GM12878 (cell line): ENCODE results near the gene FCAMR. TPM values are rescaled to one million over a fixed set of nuclear protein-coding genes. Genes with fewer than 3 reads are reported as not detected.

ENCODE experiments used
- ATAC-seq: fragments of 200-7000 bp; cut with Tn5 transposase; 3 replicates; pipeline ENCODE4 v1.9.1; 2020; ENCODE audit warnings: mild to moderate bottlenecking, moderate library complexity
- BruUV-seq: library from RNA; stranded (reverse); fragments of 400-500 nt; replicated peaks from 2 replicates; lab custom pipeline; 2021; lab: Mats Ljungman, UMichigan
- CTCF ChIA-PET: fragments of 300-600 bp; sonication (Branson Sonifier 250); formaldehyde crosslinking; extraction: SDS; loops from one replicate; lab custom pipeline; 2021; ENCODE audit warnings: inconsistent platforms; lab: Yijun Ruan, JAX
- POLR2A ChIA-PET: fragments of 350-600 bp; formaldehyde crosslinking; extraction: SDS; loops from one replicate; lab custom pipeline; 2021; ENCODE audit warnings: inconsistent platforms; lab: Charles Lee
- RAD21 ChIA-PET: fragments of 300-600 bp; sonication (Branson Sonifier 250); formaldehyde crosslinking; loops from one replicate; lab custom pipeline; 2023; ENCODE audit warnings: antibody characterized with exemption; ENCODE audit not compliant: unreplicated experiment; lab: Charles Lee
- SMC1A ChIA-PET: fragments of 300-600 bp; sonication (Branson Sonifier 250); formaldehyde crosslinking; loops from one replicate; lab custom pipeline; 2023; ENCODE audit not compliant: unreplicated experiment, uncharacterized antibody; lab: Charles Lee
- DNase-seq: peaks from one replicate; pipeline ENCODE4 v3.0.0-alpha.2; 2011; ENCODE audit warnings: low read depth, low spot score
- FAIRE-seq: peaks from 3 replicates; lab custom pipeline; 2011; peaks lifted over from hg19 to GRCh38; lab: Jason Lieb, UNC
- H2AFZ ChIP-seq: 2 replicates; pipeline ENCODE4 v1.6.0; 2011; ENCODE audit warnings: low read depth, low read length, control low read depth; ENCODE audit not compliant: control insufficient read depth
- H3K27ac ChIP-seq: 2 replicates; pipeline ENCODE4 v1.5.1; 2011; ENCODE audit warnings: control low read depth; ENCODE audit not compliant: control insufficient read depth, insufficient read depth
- H3K27me3 ChIP-seq, 2 experiments: replicated peaks in 1 of 2; 2 replicates each; pipeline versions ENCODE4 v1.6.0 to v1.6.1; 2011; ENCODE audit warnings: low read length in 1 of 2; ENCODE audit not compliant: control insufficient read depth in 2 of 2, insufficient read depth in 2 of 2
- H3K36me3 ChIP-seq, 2 experiments: 2 replicates each; pipeline ENCODE4 v1.5.1; 2011; ENCODE audit warnings: low read length in 1 of 2; ENCODE audit not compliant: control insufficient read depth in 2 of 2, insufficient read depth in 2 of 2
- H3K4me1 ChIP-seq: 2 replicates; pipeline ENCODE4 v1.6.1; 2011; ENCODE audit warnings: mild to moderate bottlenecking, low read length, moderate library complexity, mixed read lengths; ENCODE audit not compliant: control insufficient read depth, insufficient read depth
- H3K4me2 ChIP-seq: 2 replicates; pipeline ENCODE4 v1.6.0; 2011; ENCODE audit warnings: control low read depth; ENCODE audit not compliant: control insufficient read depth, insufficient read depth
- H3K4me3 ChIP-seq: fragments of 200-600 bp; sonication (generic); 2 replicates; pipeline ENCODE4 v1.5.1; 2016
- H3K79me2 ChIP-seq: 2 replicates; pipeline ENCODE4 v1.6.0; 2011; ENCODE audit warnings: low read length; ENCODE audit not compliant: control insufficient read depth, insufficient read depth
- H3K9ac ChIP-seq: 2 replicates; pipeline ENCODE4 v1.8.0; 2011; ENCODE audit warnings: low read length, control low read depth, mixed read lengths; ENCODE audit not compliant: control insufficient read depth, insufficient read depth
- H3K9me3 ChIP-seq: replicated peaks from 3 replicates; pipeline ENCODE4 v1.5.1; 2011; ENCODE audit warnings: mild to moderate bottlenecking, low read length; ENCODE audit not compliant: control insufficient read depth, insufficient read depth
- H4K20me1 ChIP-seq: 2 replicates; pipeline ENCODE4 v1.6.0; 2011; ENCODE audit not compliant: control insufficient read depth, insufficient read depth
- BCL3 ChIP-seq: IDR thresholded peaks from 2 replicates; pipeline ENCODE4 v1.6.1; 2011; ENCODE audit warnings: borderline replicate concordance, low read depth, mild to moderate bottlenecking, moderate library complexity, low read length; ENCODE audit not compliant: insufficient read depth, poor library complexity, severe bottlenecking
- BMI1 ChIP-seq: fragments of 450-650 bp; IDR thresholded peaks from 2 replicates; pipeline ENCODE4 v1.6.1; 2016; ENCODE audit warnings: mild to moderate bottlenecking, moderate library complexity, borderline replicate concordance
- CHD4 ChIP-seq: fragments of 200-600 bp; sonication (generic); IDR thresholded peaks from 2 replicates; pipeline ENCODE4 v1.6.1; 2016; ENCODE audit warnings: mild to moderate bottlenecking
- CTCF ChIP-seq, 3 experiments: IDR thresholded peaks in 2 of 3; conservative IDR thresholded peaks in 1 of 3; 2 replicates each; pipeline ENCODE4 v1.5.1; 2011; ENCODE audit warnings: low read depth in 3 of 3, low read length in 3 of 3, mild to moderate bottlenecking in 3 of 3, control low read depth in 2 of 3, moderate library complexity in 2 of 3, inconsistent platforms in 1 of 3, mixed read lengths in 1 of 3; ENCODE audit not compliant: control insufficient read depth in 2 of 3, insufficient read depth in 1 of 3; ENCODE audit errors: extremely low read depth in 1 of 3
- FOXM1 ChIP-seq: IDR thresholded peaks from 2 replicates; pipeline ENCODE4 v1.6.1; 2012; ENCODE audit warnings: low read depth, mild to moderate bottlenecking, inconsistent platforms, low read length, moderate library complexity
- GATAD2B ChIP-seq: fragments of 450-650 bp; conservative IDR thresholded peaks from 2 replicates; pipeline ENCODE4 v1.6.1; 2017; ENCODE audit warnings: low read depth, mild to moderate bottlenecking, moderate library complexity
- MYC ChIP-seq: IDR thresholded peaks from 2 replicates; pipeline ENCODE4 v1.6.1; 2011; ENCODE audit warnings: mild to moderate bottlenecking, low read length, moderate library complexity, inconsistent platforms; ENCODE audit not compliant: insufficient read depth, insufficient replicate concordance, insufficient read length, severe bottlenecking
- RAD21 ChIP-seq: IDR thresholded peaks from 2 replicates; pipeline ENCODE4 v1.6.1; 2011; ENCODE audit warnings: mild to moderate bottlenecking, low read depth, low read length, moderate library complexity; ENCODE audit not compliant: insufficient read depth
- RBBP5 ChIP-seq: fragments of 200-600 bp; sonication (generic); conservative IDR thresholded peaks from 2 replicates; pipeline ENCODE4 v1.6.1; 2016
- RFX5 ChIP-seq: IDR thresholded peaks from 2 replicates; pipeline ENCODE4 v1.6.1; 2011; ENCODE audit warnings: low read depth, low read length, improper control_type of control experiment
- RUNX3 ChIP-seq: IDR thresholded peaks from 2 replicates; pipeline ENCODE4 v1.6.1; 2012; ENCODE audit warnings: low read length, inconsistent platforms
- YBX1 ChIP-seq: fragments of 450-650 bp; IDR thresholded peaks from 2 replicates; pipeline ENCODE4 v1.6.1; 2016; ENCODE audit warnings: antibody characterized with exemption
- WGBS: methylation state at CpG from one replicate; pipeline ENCODE4 v1.1.6; 2016; ENCODE audit warnings: low lambda C conversion rate; ENCODE audit not compliant: insufficient replicate concordance, insufficient coverage; ENCODE audit errors: missing lambda C conversion rate; 5-methylcytosine and 5-hydroxymethylcytosine counted together
- in situ Hi-C: fragments of 300-500 bp; cut with MboI; formaldehyde crosslinking; loops from 9 replicates; pipeline ENCODE4 v1.14.3; 2018; ENCODE audit warnings: mixed read lengths
- intact Hi-C: fragments of 100-400 bp; cut with micrococcal nuclease; formaldehyde crosslinking; loops from one replicate; pipeline ENCODE4 v1.14.2; 2022; ENCODE audit not compliant: unreplicated experiment
- polyA plus RNA-seq, 11 experiments: library from polyadenylated mRNA; depleted of rRNA in 4 of 11; unstranded in 6 of 11; stranded (reverse) in 5 of 11; fragments of >200 nt; fragmentation: Nextera tagmentation in 4 of 11; fragmentation: Illumina TruSeq in 1 of 11; extraction: Ambion mirVana in 4 of 11; extraction: Trizol in 1 of 11; gene quantifications; 1 replicate in 1 of 11; 2 replicates in 10 of 11; pipeline versions ENCODE4 v1.2.1 to v1.2.3, GENCODE V29; 2011 to 2016; ENCODE audit warnings: inconsistent platforms in 2 of 11, missing spikeins in 2 of 11, low read depth in 1 of 11
- total RNA-seq, 4 experiments: library from RNA; depleted of rRNA in 3 of 4; stranded (reverse); fragments of >200 nt in 3 of 4; fragmentation: Illumina TruSeq in 1 of 4; extraction: Trizol in 1 of 4; gene quantifications; 2 replicates each; pipeline versions ENCODE4 v1.2.1 to v1.2.3, GENCODE V29; 2013 to 2021
- TF ChIP-seq, protein P1 (sequence below): IDR thresholded peaks from 2 replicates; pipeline ENCODE4 v1.6.1; 2012; ENCODE audit warnings: low read depth, low read length, improper control_type of control experiment
- TF ChIP-seq, protein P2 (sequence below): fragments of 450-650 bp; IDR thresholded peaks from 2 replicates; pipeline ENCODE4 v1.6.1; 2017; ENCODE audit warnings: mild to moderate bottlenecking

The FCAMR gene
- total and polyA plus RNA-seq, 10 of the 15 experiments (the other 5 are each of a cell fraction or from before 2014, with no cell fraction given): 0.04 to 0.15 (median 0.06) TPM; not detected in 3

DNA sequence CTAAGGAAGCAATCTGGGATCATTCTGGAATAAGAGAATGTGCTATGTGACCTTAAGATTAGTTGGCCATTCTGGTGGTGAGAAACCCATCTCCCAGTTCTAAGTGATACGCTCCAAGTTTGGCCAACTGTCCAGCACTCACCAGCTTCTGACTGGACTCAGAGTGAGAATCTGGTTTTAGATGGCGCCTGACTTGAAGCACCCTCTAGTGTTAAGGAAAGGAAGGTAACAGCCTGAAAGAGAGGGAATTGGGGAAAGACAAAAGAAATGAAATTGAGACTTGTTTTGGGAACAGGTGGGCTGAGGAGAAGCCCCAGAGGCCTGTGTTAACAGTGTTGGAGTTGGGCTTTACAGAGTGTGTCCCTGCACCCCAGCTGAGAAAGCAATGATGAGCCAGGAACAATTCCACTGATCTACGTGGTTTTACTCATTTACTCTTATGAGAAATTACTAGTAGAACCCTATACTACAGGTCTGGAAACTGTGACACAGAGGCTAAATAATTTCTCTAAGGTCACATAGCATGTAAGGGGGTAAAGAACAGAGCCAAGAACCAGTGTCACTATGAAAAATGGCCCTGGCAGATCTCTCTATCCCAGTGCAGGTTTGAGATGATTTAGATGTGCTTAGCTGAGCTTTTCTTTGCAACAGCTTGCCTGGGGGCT, 9.3 kb upstream of the FCAMR start:
- ATAC-seq (peak; percentile 72), DNase-seq (no peak), FAIRE-seq (no peak)
- Histone ChIP-seq H3K4me1 (no peaks in the 10 kb centered on the region), H3K4me3 (no peak overlapping the region), H3K27me3 (no peaks in the 10 kb centered on the region), H4K20me1 (no peaks in the 10 kb centered on the region), H3K9me3 (no peaks in the 10 kb centered on the region), H3K9ac (no peak overlapping the region), H3K4me2 (no peak overlapping the region), H3K27ac (no peak overlapping the region), H3K79me2 (no peaks in the 10 kb centered on the region), H2AFZ (no peak overlapping the region), H3K36me3 (no peaks in the 10 kb centered on the region)
- 66% methylated on average over 3 of the region's 3 CpGs for WGBS
- ChIA-PET CTCF (interaction anchor here (0.6 to 12.2 kb wide), 26 partner anchors 10 to 500 kb away, joined by 3 to 314 read pairs (median 26); partner anchors contain the start of genes DYRK3, FCAMR, IL20 and PIGR), SMC1A (interaction anchor here (0.6 to 8.2 kb wide), 24 partner anchors 9 to 350 kb away, joined by 3 to 148 read pairs (median 4); partner anchors contain the start of genes DYRK3, FCAMR and PIGR), RAD21 (interaction anchor here (0.6 to 9.6 kb wide), 15 partner anchors 12 to 348 kb away, joined by 3 to 192 read pairs (median 3); partner anchors contain the start of gene FCMR), POLR2A (no interaction called here)
- in situ Hi-C loops: loop anchor here (5.0 kb wide), 3 partner anchors 112 to 252 kb away; partner anchors contain the start of gene IL20
- intact Hi-C loops: loop anchor here (1.0 to 5.0 kb wide), 2 partner anchors 44 to 347 kb away; no protein-coding TSS in a partner anchor
- no TSS peak for BruUV-seq
- TF ChIP-seq RAD21 (peak; percentile 92), FOXM1 (0 out of 2 replicates have a peak, but pooled peaks have one; percentile 27), CHD4 (no peak), MYC (no peak), RUNX3 (0 out of 2 replicates have a peak, but pooled peaks have one; percentile 12), YBX1 (no peak), GATAD2B (no peak), BCL3 (peak; percentile 36), RFX5 (no peak), BMI1 (no peak), RBBP5 (no peak), CTCF (IDR thresholded peaks at IDR 0.05 in 2 of 3, conservative IDR thresholded peaks at IDR 0.05 in 1 of 3; ENCODE audit: control insufficient read depth in 2 of 3, extremely low read depth in 1 of 3, insufficient read depth in 1 of 3, low read depth in 3 of 3, low read length in 3 of 3) (peak; percentile 62 to 70 (median 66); a peak in 5 of 6 replicates)
- TF ChIP-seq, protein P1, sequence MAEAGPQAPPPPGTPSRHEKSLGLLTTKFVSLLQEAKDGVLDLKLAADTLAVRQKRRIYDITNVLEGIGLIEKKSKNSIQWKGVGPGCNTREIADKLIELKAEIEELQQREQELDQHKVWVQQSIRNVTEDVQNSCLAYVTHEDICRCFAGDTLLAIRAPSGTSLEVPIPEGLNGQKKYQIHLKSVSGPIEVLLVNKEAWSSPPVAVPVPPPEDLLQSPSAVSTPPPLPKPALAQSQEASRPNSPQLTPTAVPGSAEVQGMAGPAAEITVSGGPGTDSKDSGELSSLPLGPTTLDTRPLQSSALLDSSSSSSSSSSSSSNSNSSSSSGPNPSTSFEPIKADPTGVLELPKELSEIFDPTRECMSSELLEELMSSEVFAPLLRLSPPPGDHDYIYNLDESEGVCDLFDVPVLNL: no peak
- TF ChIP-seq, protein P2, sequence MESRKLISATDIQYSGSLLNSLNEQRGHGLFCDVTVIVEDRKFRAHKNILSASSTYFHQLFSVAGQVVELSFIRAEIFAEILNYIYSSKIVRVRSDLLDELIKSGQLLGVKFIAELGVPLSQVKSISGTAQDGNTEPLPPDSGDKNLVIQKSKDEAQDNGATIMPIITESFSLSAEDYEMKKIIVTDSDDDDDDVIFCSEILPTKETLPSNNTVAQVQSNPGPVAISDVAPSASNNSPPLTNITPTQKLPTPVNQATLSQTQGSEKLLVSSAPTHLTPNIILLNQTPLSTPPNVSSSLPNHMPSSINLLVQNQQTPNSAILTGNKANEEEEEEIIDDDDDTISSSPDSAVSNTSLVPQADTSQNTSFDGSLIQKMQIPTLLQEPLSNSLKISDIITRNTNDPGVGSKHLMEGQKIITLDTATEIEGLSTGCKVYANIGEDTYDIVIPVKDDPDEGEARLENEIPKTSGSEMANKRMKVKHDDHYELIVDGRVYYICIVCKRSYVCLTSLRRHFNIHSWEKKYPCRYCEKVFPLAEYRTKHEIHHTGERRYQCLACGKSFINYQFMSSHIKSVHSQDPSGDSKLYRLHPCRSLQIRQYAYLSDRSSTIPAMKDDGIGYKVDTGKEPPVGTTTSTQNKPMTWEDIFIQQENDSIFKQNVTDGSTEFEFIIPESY: peak; percentile 52; the same call in 1 of the 2 replicates
